Large intestine (tissue), 3 donors: ENCODE data around the gene ASXL2. TPM values are rescaled to one million over a fixed set of nuclear protein-coding genes. Genes with fewer than 3 reads are reported as not detected.
"Not testable (repeated sequence)": the region's sequence is repeated elsewhere in the genome, so short reads cannot be mapped to it uniquely, and the experiment has no call there.

Experiments used
- DNase-seq, 2 donors: peaks; one replicate each; pipeline versions ENCODE4 v3.0.0 to v3.0.0-alpha.2; 2013
- H3K27ac ChIP-seq: one replicate; pipeline ENCODE4 v1.5.1; 2013; ENCODE audit warnings: low read length
- H3K27me3 ChIP-seq: 2 replicates; pipeline ENCODE4 v1.6.1; 2013; ENCODE audit warnings: low read length; ENCODE audit not compliant: control insufficient read depth, insufficient read depth
- H3K36me3 ChIP-seq: 2 replicates; pipeline ENCODE4 v1.6.1; 2013; ENCODE audit warnings: low read length; ENCODE audit not compliant: control insufficient read depth, insufficient read depth
- H3K4me1 ChIP-seq: one replicate; pipeline ENCODE4 v1.6.1; 2013; ENCODE audit warnings: low read length; ENCODE audit not compliant: control insufficient read depth, insufficient read depth
- H3K4me3 ChIP-seq: one replicate; pipeline ENCODE4 v1.5.1; 2013; ENCODE audit warnings: low read length
- H3K9me3 ChIP-seq: one replicate; pipeline ENCODE4 v1.6.1; 2013; ENCODE audit warnings: mild to moderate bottlenecking, low read depth, low read length, moderate library complexity; ENCODE audit not compliant: control insufficient read depth
- WGBS: methylation state at CpG from one replicate; pipeline ENCODE4 v1.1.5; 2013; ENCODE audit warnings: low lambda C conversion rate; ENCODE audit not compliant: insufficient coverage; 5-methylcytosine and 5-hydroxymethylcytosine counted together
- polyA plus RNA-seq: library from polyadenylated mRNA; unstranded; fragments of 120-200 nt; gene quantifications from one replicate; pipeline ENCODE4 v1.2.1, GENCODE V29; 2013

ASXL2 gene
- polyA plus RNA-seq, 1 donor = 15.0 TPM

- 0% methylated on average over 1 of the region's 10 CpGs for WGBS
- H3K27me3 ChIP-seq = no peaks in the 10 kb centered on the region
These were observed 34.8 kb upstream of the ASXL2 start for GRCh38 chr2:25912851-25913695.

GRCh38 chr2:25909574-25909973 is 31.3 kb upstream of the ASXL2 start:
- not testable (repeated sequence) for DNase-seq, H3K9me3 ChIP-seq

More at GRCh38 chr2:25912851-25913695, 34.8 kb upstream of the ASXL2 start:
- DNase-seq = no peak
- no peaks in the 10 kb centered on the region for H3K36me3 ChIP-seq
- H3K27ac ChIP-seq = no peak overlapping the region
- H3K9me3 ChIP-seq = peaks cover 7% of the 10 kb centered on the region
- no peak overlapping the region for H3K4me3 ChIP-seq
- no peaks in the 10 kb centered on the region for H3K4me1 ChIP-seq

GRCh38 chr2:25905126-25905525 is 26.8 kb upstream of the ASXL2 start:
- H3K27me3 ChIP-seq = peaks cover under 1% of the 10 kb centered on the region
- no peaks in the 10 kb centered on the region for H3K36me3 ChIP-seq
- no peak overlapping the region for H3K4me3 ChIP-seq
- no peak overlapping the region for H3K27ac ChIP-seq
- no peaks in the 10 kb centered on the region for H3K9me3 ChIP-seq
- no peaks in the 10 kb centered on the region for H3K4me1 ChIP-seq
- 100% methylated on average over 1 of the region's 2 CpGs for WGBS
- no peak for DNase-seq

More at GRCh38 chr2:25909574-25909973, 31.3 kb upstream of the ASXL2 start:
- H3K36me3 ChIP-seq, H3K4me1 ChIP-seq, H3K4me3 ChIP-seq, H3K27me3 ChIP-seq, H3K27ac ChIP-seq: not testable (repeated sequence)
- WGBS = no CpG with 5 or more reads among the region's 5 CpGs

- H3K9me3 ChIP-seq = no peaks in the 10 kb centered on the region
- H3K27me3 ChIP-seq = peaks cover 2% of the 10 kb centered on the region
- H3K27ac ChIP-seq = no peak overlapping the region
- no peaks in the 10 kb centered on the region for H3K4me1 ChIP-seq
- no peak for DNase-seq
- H3K36me3 ChIP-seq = no peaks in the 10 kb centered on the region
- no CpG with 5 or more reads among the region's 5 CpGs for WGBS
- no peak overlapping the region for H3K4me3 ChIP-seq
These were observed 25.0 kb upstream of the ASXL2 start for GRCh38 chr2:25903216-25903776.

- Histone ChIP-seq H3K27me3 (peaks cover 2% of the 10 kb centered on the region), H3K9me3 (no peaks in the 10 kb centered on the region), H3K4me3 (no peak overlapping the region), H3K4me1 (no peaks in the 10 kb centered on the region), H3K27ac (no peak overlapping the region), H3K36me3 (no peaks in the 10 kb centered on the region)
- peak in 1 of 2 donors; percentile 7 for DNase-seq
- no CpG with 5 or more reads among the region's 11 CpGs for WGBS
These were observed 21.2 kb upstream of the ASXL2 start for GRCh38 chr2:25899404-25899970.

- Histone ChIP-seq H3K36me3 (no peaks in the 10 kb centered on the region), H3K4me3 (no peak overlapping the region), H3K27me3 (peaks cover 2% of the 10 kb centered on the region), H3K4me1 (no peaks in the 10 kb centered on the region), H3K9me3 (no peaks in the 10 kb centered on the region), H3K27ac (no peak overlapping the region)
- 73% methylated on average over 1 of the region's 4 CpGs for WGBS
- DNase-seq = no peak
These were observed 19.2 kb upstream of the ASXL2 start for GRCh38 chr2:25897506-25897905.

GRCh38 chr2:25896308-25896707 is 18.0 kb upstream of the ASXL2 start:
- WGBS = no CpG with 5 or more reads among the region's 9 CpGs
- not testable (repeated sequence) for DNase-seq, H3K27ac ChIP-seq, H3K27me3 ChIP-seq, H3K4me3 ChIP-seq, H3K9me3 ChIP-seq, H3K4me1 ChIP-seq, H3K36me3 ChIP-seq

GRCh38 chr2:25895610-25896009 is 17.3 kb upstream of the ASXL2 start:
- Histone ChIP-seq H3K4me3 (no peak overlapping the region), H3K4me1 (no peaks in the 10 kb centered on the region), H3K27me3 (peaks cover 2% of the 10 kb centered on the region), H3K36me3 (no peaks in the 10 kb centered on the region), H3K9me3 (no peaks in the 10 kb centered on the region), H3K27ac (no peak overlapping the region)
- no peak for DNase-seq

- Histone ChIP-seq H3K27ac (no peak overlapping the region), H3K9me3 (no peaks in the 10 kb centered on the region), H3K27me3 (no peaks in the 10 kb centered on the region), H3K4me1 (no peaks in the 10 kb centered on the region), H3K36me3 (no peaks in the 10 kb centered on the region), H3K4me3 (no peak overlapping the region)
- WGBS = 77% methylated on average over 5 of the region's 7 CpGs
- DNase-seq = no peak
These were observed 16.7 kb upstream of the ASXL2 start for GRCh38 chr2:25895018-25895417.

GRCh38 chr2:25894135-25894830 is 16.0 kb upstream of the ASXL2 start:
- WGBS = no CpG with 5 or more reads among the region's 8 CpGs
- H3K27me3 ChIP-seq = no peaks in the 10 kb centered on the region
- no peaks in the 10 kb centered on the region for H3K9me3 ChIP-seq
- H3K4me3 ChIP-seq = no peak overlapping the region
- H3K27ac ChIP-seq = no peak overlapping the region
- no peaks in the 10 kb centered on the region for H3K4me1 ChIP-seq
- DNase-seq = peak in 1 of 2 donors; percentile 7
- no peaks in the 10 kb centered on the region for H3K36me3 ChIP-seq
